Cardiac septum (tissue), 1 donor: ENCODE data around the gene U2AF1L4. TPM values are rescaled to one million over a fixed set of nuclear protein-coding genes. Genes with fewer than 3 reads are reported as not detected.

Source experiments
- DNase-seq: peaks from one replicate; pipeline ENCODE4 v3.0.0-alpha.2; 2020; ENCODE audit warnings: low spot score
- intact Hi-C: fragments of 100-400 bp; cut with DNase I; formaldehyde crosslinking; loops from one replicate; pipeline ENCODE4 v1.14.0; 2022
- total RNA-seq: library from RNA; stranded (reverse); fragmentation: NEBNext Ultra II Directional; extraction: Animal tissue kit (Norgen Biotek cat#: 25700); gene quantifications from one replicate; pipeline ENCODE4 v1.2.1, GENCODE V29; 2021
- donor health status: DM: no; HTN: no; CAD: no.

The U2AF1L4 gene
- total RNA-seq, 1 donor from 2014 or later: 24.9 TPM

DNA sequence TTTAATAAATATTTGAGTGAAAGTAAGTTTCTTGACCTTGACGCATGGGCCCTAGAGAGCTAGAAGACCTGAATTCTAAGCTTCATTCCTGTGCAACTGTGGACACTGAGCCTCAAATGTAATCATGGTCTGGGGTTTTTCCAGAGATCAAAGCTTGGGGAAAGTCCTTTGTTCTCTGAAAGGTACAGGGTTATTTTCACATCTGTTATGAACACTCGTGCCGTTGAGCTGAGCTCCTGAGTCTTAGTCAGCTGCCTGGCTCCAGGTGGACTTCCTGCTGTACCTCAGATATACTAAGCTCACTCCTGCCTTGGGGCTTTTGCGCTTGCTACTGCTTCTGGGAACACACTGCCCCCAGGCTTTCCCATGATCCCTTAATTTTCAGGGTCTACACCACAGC is 48.4 kb downstream of the U2AF1L4 start:
- no peak for DNase-seq
- intact Hi-C loops: no loop called here

DNA sequence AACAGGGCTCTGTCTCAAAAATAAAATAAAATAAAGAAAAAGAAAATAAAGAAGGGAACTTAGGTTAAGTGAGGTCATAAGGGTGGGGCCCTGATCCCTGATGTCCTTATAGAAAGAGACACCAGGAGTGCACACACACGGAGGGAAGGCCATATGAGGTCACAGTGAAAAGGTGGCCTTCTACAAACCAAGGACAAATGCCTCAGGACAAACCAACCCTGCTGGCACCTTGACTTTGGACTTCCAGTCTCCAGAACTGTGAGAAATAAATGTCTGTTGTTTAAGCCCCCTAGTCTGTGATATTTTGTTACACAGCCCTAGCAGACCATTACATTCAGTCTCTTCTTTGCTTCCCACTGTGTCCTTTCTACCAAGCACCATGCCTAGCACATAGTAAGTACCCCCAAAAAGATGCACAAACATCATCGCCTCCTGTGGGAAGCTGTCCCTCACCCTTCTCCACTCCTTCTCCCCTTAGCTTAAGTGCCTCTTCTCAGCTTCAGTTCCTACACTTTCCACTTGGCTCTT is 49.3 kb downstream of the U2AF1L4 start:
- no peak for DNase-seq
- intact Hi-C loops: loop anchor here (2.0 kb wide), 1 partner anchor 235 kb away; no protein-coding TSS in a partner anchor

DNA sequence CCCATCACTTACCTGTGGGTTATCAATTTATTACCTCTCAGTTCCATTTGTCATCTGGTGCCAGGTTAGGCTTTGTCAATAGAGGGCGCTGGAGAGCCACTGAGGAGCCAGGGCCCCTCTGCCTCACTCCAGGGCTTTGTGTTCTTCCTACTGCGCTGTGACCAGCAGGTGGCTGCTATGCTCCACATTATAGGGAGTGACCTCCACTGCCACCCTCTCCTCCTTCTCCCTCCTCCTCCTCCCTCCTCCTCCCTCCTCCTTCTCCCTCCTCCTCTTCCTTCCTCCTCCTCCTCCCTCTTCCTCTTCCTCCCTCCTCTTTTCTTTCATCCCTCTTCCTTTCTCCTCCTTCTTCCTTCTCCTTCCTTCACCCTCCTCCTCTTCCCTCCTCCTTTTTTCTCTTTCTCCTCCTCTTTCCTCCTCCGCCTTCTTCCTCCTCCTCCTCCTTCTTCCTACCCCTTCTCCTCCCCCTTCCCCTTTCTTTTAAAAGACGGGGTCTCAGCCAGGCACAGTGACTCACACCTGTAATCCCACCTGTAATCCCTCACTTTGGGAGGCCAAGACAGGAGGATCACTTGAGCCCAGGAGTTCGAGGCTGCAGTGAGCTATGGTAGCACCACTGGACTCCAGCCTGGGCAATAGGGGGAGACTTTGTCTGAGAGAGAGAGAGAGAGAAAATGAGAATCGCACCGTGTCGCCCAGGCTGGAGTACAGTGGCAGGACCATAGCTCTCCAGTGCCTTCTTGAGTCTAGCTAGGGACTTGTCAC is 51.2 kb downstream of the U2AF1L4 start:
- peak; percentile 92 for DNase-seq
- intact Hi-C loops: loop anchor here (1.0 to 5.0 kb wide), 3 partner anchors 22 to 237 kb away; partner anchors contain the start of gene TMEM147

DNA sequence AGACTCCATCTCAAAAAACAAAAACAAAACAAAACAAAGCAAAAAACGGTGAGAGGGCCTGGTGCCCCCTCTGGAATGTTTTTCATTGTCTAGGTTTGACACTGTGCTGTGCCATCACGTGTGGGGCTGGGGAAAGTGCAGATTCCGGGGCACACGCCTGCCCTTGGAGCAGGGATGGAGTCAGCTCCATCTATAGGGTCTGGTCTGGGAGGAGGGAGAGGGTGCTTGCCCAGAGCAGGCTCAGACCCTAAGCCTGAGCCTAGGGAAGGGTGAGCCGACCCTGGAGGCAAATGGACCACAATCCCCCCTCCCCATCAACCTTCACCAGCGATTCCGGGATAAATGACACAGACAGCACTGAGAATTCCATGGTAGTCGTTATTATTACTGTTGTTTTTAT is 51.8 kb downstream of the U2AF1L4 start:
- no peak for DNase-seq
- intact Hi-C loops: loop anchor here (1.0 to 5.0 kb wide), 2 partner anchors 23 to 146 kb away; partner anchors contain the start of gene TMEM147

Other genes with a start within 250 kb of the U2AF1L4 start
- 4.2 TPM for gene DMKN, start 231.8 kb downstream of the U2AF1L4 start, total RNA-seq
- gene SBSN, start 217.1 kb downstream of the U2AF1L4 start, total RNA-seq: not detected
- gene GAPDHS, start 212.0 kb downstream of the U2AF1L4 start, total RNA-seq: not detected
- 64.4 TPM for gene TMEM147, start 199.8 kb downstream of the U2AF1L4 start, total RNA-seq
- not detected for gene ATP4A, start 181.8 kb downstream of the U2AF1L4 start, total RNA-seq
- gene PMIS2, start 159.2 kb downstream of the U2AF1L4 start, total RNA-seq: not detected
- gene HAUS5, start 132.7 kb downstream of the U2AF1L4 start, total RNA-seq: 5.9 TPM
- gene RBM42, start 116.4 kb downstream of the U2AF1L4 start, total RNA-seq: 56.2 TPM
- 0.78 TPM for gene ETV2, start 103.7 kb downstream of the U2AF1L4 start, total RNA-seq
- gene COX6B1, start 97.1 kb downstream of the U2AF1L4 start, total RNA-seq: 1,054 TPM
- gene UPK1A, start 78.9 kb downstream of the U2AF1L4 start, total RNA-seq: not detected
- 0.13 TPM for gene ZBTB32, start 40.9 kb downstream of the U2AF1L4 start, total RNA-seq
- gene KMT2B, start 27.4 kb downstream of the U2AF1L4 start, total RNA-seq: 19.9 TPM
- 4.2 TPM for gene IGFLR1, start 3.0 kb downstream of the U2AF1L4 start, total RNA-seq
- gene PSENEN, start 233 bp upstream of the U2AF1L4 start, total RNA-seq: 43.2 TPM
- gene LIN37, start 3.2 kb upstream of the U2AF1L4 start, total RNA-seq: 9.6 TPM
- gene HSPB6, start 11.6 kb upstream of the U2AF1L4 start, total RNA-seq: 863 TPM
- 11.7 TPM for gene PROSER3, start 12.8 kb upstream of the U2AF1L4 start, total RNA-seq
- gene ARHGAP33, start 30.1 kb upstream of the U2AF1L4 start, total RNA-seq: 8.8 TPM
- gene PRODH2, start 67.4 kb upstream of the U2AF1L4 start, total RNA-seq: not detected
- gene NPHS1, start 107.1 kb upstream of the U2AF1L4 start, total RNA-seq: not detected
- gene KIRREL2, start 111.5 kb upstream of the U2AF1L4 start, total RNA-seq: not detected
- 39.9 TPM for gene APLP1, start 123.2 kb upstream of the U2AF1L4 start, total RNA-seq
- gene NFKBID, start 155.1 kb upstream of the U2AF1L4 start, total RNA-seq: 3.1 TPM
- 5.4 TPM for gene HCST, start 157.1 kb upstream of the U2AF1L4 start, total RNA-seq
- gene TYROBP, start 162.9 kb upstream of the U2AF1L4 start, total RNA-seq: 16.9 TPM
- 8.8 TPM for gene LRFN3, start 191.0 kb upstream of the U2AF1L4 start, total RNA-seq
- 11.0 TPM for gene SDHAF1, start 249.8 kb upstream of the U2AF1L4 start, total RNA-seq